Large intestine (tissue), 12 donors: ENCODE measurements around the gene RIOK2. TPM values are rescaled to one million over a fixed set of nuclear protein-coding genes. Genes with fewer than 3 reads are reported as not detected.

Experiments used
- DNase-seq, 2 donors: peaks; one replicate each; pipeline versions ENCODE4 v3.0.0 to v3.0.0-alpha.2; 2013
- H3K27ac ChIP-seq: one replicate; pipeline ENCODE4 v1.5.1; 2013; ENCODE audit warnings: low read length
- H3K27me3 ChIP-seq: 2 replicates; pipeline ENCODE4 v1.6.1; 2013; ENCODE audit warnings: low read length; ENCODE audit not compliant: control insufficient read depth, insufficient read depth
- H3K36me3 ChIP-seq: 2 replicates; pipeline ENCODE4 v1.6.1; 2013; ENCODE audit warnings: low read length; ENCODE audit not compliant: control insufficient read depth, insufficient read depth
- H3K4me1 ChIP-seq: one replicate; pipeline ENCODE4 v1.6.1; 2013; ENCODE audit warnings: low read length; ENCODE audit not compliant: control insufficient read depth, insufficient read depth
- H3K4me3 ChIP-seq: one replicate; pipeline ENCODE4 v1.5.1; 2013; ENCODE audit warnings: low read length
- H3K9me3 ChIP-seq: one replicate; pipeline ENCODE4 v1.6.1; 2013; ENCODE audit warnings: mild to moderate bottlenecking, low read depth, low read length, moderate library complexity; ENCODE audit not compliant: control insufficient read depth
- WGBS: methylation state at CpG from one replicate; pipeline ENCODE4 v1.1.5; 2013; ENCODE audit warnings: low lambda C conversion rate; ENCODE audit not compliant: insufficient coverage; 5-methylcytosine and 5-hydroxymethylcytosine counted together
- long read RNA-seq, 11 donors: transcript quantifications; one replicate each; lab custom pipeline, GENCODE V29; 2026
- polyA plus RNA-seq: library from polyadenylated mRNA; unstranded; fragments of 120-200 nt; gene quantifications from one replicate; pipeline ENCODE4 v1.2.1, GENCODE V29; 2013

Gene RIOK2
- polyA plus RNA-seq: 33.4 TPM
- long read RNA-seq, donor 1, partial matches to known transcripts: 5 of 8 reads
- long read RNA-seq, donor 1, other reads (novel, unspliced or antisense): 0 of 8 reads
- long read RNA-seq, donor 2, transcript RIOK2-201 (10 exons, 3,922 nt): major isoform, 8 of 9 reads
- long read RNA-seq, donor 2, partial matches to known transcripts: 0 of 9 reads
- long read RNA-seq, donor 2, other reads (novel, unspliced or antisense): 0 of 9 reads
- long read RNA-seq, donor 3, transcript RIOK2-201 (10 exons, 3,922 nt): major isoform, 14 of 25 reads
- long read RNA-seq, donor 3, partial matches to known transcripts: 8 of 25 reads
- long read RNA-seq, donor 3, other reads (novel, unspliced or antisense): 0 of 25 reads
- long read RNA-seq, donor 4: 0 reads
- long read RNA-seq, donor 5, transcript RIOK2-201 (10 exons, 3,922 nt): major isoform, 6 of 6 reads
- long read RNA-seq, donor 5, partial matches to known transcripts: 0 of 6 reads
- long read RNA-seq, donor 5, other reads (novel, unspliced or antisense): 0 of 6 reads
- long read RNA-seq, donor 6, transcript RIOK2-201 (10 exons, 3,922 nt): major isoform, 6 of 20 reads
- long read RNA-seq, donor 6, transcript RIOK2-202 (8 exons, 2,149 nt): major isoform, 6 of 20 reads
- long read RNA-seq, donor 6, partial matches to known transcripts: 7 of 20 reads
- long read RNA-seq, donor 6, other reads (novel, unspliced or antisense): 0 of 20 reads
- long read RNA-seq, donor 7, transcript RIOK2-201 (10 exons, 3,922 nt): major isoform, 6 of 8 reads
- long read RNA-seq, donor 7, partial matches to known transcripts: 0 of 8 reads
- long read RNA-seq, donor 7, other reads (novel, unspliced or antisense): 0 of 8 reads
- long read RNA-seq, donor 8, transcript RIOK2-201 (10 exons, 3,922 nt): major isoform, 8 of 18 reads
- long read RNA-seq, donor 8, partial matches to known transcripts: 7 of 18 reads
- long read RNA-seq, donor 8, other reads (novel, unspliced or antisense): 0 of 18 reads
- long read RNA-seq, donor 9, transcript RIOK2-202 (8 exons, 2,149 nt): major isoform, 9 of 19 reads
- long read RNA-seq, donor 9, partial matches to known transcripts: 6 of 19 reads
- long read RNA-seq, donor 9, other reads (novel, unspliced or antisense): 0 of 19 reads
- long read RNA-seq, donor 10, transcript RIOK2-201 (10 exons, 3,922 nt): major isoform, 11 of 24 reads
- long read RNA-seq, donor 10, transcript RIOK2-202 (8 exons, 2,149 nt): minor isoform, 5 of 24 reads
- long read RNA-seq, donor 10, partial matches to known transcripts: 6 of 24 reads
- long read RNA-seq, donor 10, other reads (novel, unspliced or antisense): 0 of 24 reads
- long read RNA-seq, donor 11, transcript RIOK2-201 (10 exons, 3,922 nt): major isoform, 7 of 7 reads
- long read RNA-seq, donor 11, partial matches to known transcripts: 0 of 7 reads
- long read RNA-seq, donor 11, other reads (novel, unspliced or antisense): 0 of 7 reads

DNA sequence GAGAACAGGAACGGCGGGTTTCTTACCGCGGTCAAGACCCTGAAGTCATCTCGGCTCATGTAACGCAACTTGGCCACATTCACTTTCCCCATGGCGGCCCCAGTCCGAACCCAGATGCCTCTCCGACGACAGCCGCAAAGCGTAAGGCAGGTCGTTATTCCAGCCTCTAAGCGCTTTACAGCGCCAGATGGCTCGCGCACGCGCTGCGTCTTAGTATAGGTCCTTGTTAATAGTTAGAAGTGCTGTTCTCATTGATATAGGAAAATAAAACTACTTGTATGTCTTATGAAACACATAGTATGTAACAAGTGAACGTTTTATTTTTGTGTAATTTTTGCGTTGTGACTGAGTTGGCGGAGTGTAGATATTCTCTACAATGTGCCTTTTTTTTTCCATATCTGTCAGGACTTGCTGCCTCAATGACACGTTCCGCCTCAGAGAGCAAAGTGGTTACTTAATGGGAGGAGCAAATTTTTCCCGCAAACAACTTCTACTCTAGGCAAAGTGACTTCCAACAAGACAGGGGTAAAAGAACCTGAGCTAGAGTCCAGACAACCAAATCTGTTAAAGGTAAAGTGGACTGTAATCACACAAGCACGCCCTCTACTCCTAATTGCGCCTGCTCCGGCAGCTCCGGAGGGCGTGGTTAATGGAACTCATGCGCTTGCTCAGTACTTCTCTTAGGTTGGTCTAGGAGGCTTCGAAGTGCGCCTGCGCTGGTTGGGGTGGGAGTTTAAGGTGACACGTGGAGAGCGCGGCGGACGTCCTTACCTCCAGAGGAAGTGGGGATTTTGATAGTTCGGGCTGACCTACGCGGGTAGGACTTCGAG lies at the start of gene RIOK2:
Gene RIOK2, minus strand, starts transcription at position 148 of the 830 bp plus-strand sequence. Its CDS starts 56 bp downstream, at position 92.
- DNase-seq: peak; percentile 94 to 99
- peaks cover 11% of the 10 kb centered on the region for H3K36me3 ChIP-seq
- H3K9me3 ChIP-seq: peaks cover 2% of the 10 kb centered on the region
- H3K27ac ChIP-seq: peak within 1 kb of the TSS; percentile 87
- H3K27me3 ChIP-seq: no peaks in the 10 kb centered on the region
- WGBS: 5% methylated on average over 4 of the region's 44 CpGs
- H3K4me1 ChIP-seq: peaks cover 16% of the 10 kb centered on the region
- H3K4me3 ChIP-seq: peak within 1 kb of the TSS; percentile 84

DNA sequence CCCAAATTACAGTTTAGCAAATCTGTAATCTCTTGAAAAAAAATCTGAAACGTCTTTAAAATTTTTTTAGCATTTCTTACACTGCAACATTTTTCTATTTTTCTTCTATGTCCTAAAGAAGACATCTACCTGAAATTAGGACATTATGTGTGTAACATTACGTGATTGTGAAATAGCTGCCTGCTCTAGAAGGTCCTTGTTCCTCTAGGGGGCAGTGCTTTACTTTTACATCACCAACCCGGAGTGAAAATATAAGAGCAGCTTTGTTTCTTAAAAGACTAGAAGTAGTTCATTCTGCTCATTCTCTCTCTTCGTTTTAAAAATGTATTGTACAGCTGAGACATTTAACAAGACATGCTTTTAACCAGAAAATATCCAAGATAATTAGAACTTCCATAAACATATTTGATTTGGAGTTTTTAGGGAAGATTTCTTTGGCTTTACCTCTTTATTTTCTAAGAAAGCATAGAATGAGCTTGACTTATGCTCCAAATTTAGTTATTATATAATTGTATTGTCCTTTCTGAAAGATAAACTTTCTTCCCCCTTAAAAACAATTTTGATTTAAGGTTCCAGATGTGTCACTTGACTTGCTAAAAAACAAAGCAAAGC lies 48.1 kb upstream of the RIOK2 start:
- Histone ChIP-seq H3K36me3 (no peaks in the 10 kb centered on the region), H3K9me3 (no peaks in the 10 kb centered on the region), H3K4me1 (no peaks in the 10 kb centered on the region), H3K27ac (no peak overlapping the region), H3K4me3 (no peak overlapping the region), H3K27me3 (no peaks in the 10 kb centered on the region)
- DNase-seq: peak; percentile 61 to 65
- WGBS: 7% methylated on average over 3 of the region's 4 CpGs

DNA sequence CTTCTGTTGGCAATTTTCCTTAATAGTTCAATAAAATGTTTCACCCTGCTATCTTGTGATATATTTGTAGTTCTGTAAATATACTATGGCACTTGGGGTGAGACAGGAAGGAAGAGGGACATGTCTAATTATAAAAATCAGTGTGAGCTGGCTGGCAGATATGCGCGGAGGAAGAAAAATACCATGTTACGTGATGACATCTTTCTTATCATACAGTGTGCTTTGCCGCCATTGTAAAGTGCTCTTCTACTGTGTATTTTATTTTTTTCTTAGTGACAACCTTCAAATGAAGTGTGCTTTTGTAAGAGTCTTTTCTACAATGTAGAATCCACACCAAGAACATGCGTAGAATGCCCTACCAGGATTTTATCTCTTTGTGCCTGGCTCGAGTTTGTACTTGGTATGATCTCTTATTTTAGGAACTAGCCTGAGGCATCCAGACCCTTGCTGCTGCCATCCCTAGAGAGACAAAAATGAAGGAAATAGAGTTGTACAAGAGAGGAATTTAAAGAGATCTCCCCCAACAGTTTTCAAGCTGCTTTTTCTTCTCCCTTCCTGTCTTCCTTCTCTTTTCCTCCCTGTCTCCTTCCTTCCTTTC lies 46.7 kb upstream of the RIOK2 start:
- no peak overlapping the region for H3K27ac ChIP-seq
- no peaks in the 10 kb centered on the region for H3K9me3 ChIP-seq
- H3K4me1 ChIP-seq: no peaks in the 10 kb centered on the region
- H3K27me3 ChIP-seq: no peaks in the 10 kb centered on the region
- no peak overlapping the region for H3K4me3 ChIP-seq
- DNase-seq: no peak
- no CpG with 5 or more reads among the region's 6 CpGs for WGBS
- no peaks in the 10 kb centered on the region for H3K36me3 ChIP-seq

GRCh38 chr5:97229196-97229595 lies 46.1 kb upstream of the RIOK2 start:
- Histone ChIP-seq H3K9me3 (no peaks in the 10 kb centered on the region), H3K27me3 (no peaks in the 10 kb centered on the region), H3K4me3 (no peak overlapping the region), H3K36me3 (no peaks in the 10 kb centered on the region), H3K27ac (no peak overlapping the region), H3K4me1 (peaks cover 3% of the 10 kb centered on the region)
- no peak for DNase-seq
- WGBS: 100% methylated on average over 1 of the region's 2 CpGs

DNA sequence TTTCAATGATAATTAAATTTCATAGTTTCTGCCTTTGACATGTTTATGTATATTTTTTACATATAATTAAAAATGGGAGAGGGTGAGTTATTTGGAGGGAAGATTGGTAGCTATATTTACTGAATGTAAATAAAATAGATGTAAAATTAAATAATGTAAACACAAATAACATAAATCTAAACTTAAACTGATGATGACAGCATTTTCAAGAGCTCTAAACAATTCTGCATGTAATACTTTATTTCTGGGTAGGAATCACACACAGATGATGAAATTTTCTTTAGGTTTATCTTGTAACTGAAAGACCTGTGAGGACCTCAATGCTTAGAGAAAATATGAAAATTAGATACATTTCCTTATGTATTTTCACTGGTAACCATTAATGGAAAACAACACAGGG lies 42.2 kb upstream of the RIOK2 start:
- no peak for DNase-seq
- no peaks in the 10 kb centered on the region for H3K36me3 ChIP-seq
- peaks cover 5% of the 10 kb centered on the region for H3K4me1 ChIP-seq
- no peaks in the 10 kb centered on the region for H3K27me3 ChIP-seq
- H3K4me3 ChIP-seq: no peak overlapping the region
- H3K27ac ChIP-seq: no peak overlapping the region
- H3K9me3 ChIP-seq: no peaks in the 10 kb centered on the region

DNA sequence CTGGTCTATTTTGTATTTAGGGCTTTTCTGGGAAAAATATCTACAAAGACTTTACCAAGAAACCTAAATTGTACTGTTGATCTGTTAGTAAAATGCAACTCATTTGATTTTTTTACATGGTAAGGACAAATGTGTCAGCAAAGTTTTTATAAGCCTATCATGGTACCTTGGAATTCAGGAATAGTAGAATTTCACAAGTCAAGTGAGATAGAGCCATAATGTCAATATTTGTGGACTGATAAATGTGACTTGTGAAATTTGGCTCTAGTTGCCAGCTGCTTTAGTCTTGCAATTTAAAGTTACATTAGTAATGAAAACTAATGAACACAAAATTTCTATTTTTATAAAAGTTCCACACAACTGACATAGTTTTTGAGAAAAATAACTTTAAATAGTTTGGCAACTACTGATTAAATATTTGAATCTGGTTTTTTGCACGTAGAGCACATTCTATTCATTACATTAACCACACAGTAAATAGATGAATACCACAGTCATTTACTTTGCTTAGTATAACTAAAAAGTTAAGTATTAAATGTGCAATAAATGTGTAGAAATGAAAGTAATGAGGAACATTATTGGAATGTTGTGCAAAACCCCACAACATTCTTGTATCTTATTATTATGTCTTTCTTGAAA lies 41.2 kb upstream of the RIOK2 start:
- Histone ChIP-seq H3K4me1 (peaks cover 5% of the 10 kb centered on the region), H3K27ac (no peak overlapping the region), H3K27me3 (no peaks in the 10 kb centered on the region), H3K4me3 (no peak overlapping the region), H3K36me3 (no peaks in the 10 kb centered on the region), H3K9me3 (no peaks in the 10 kb centered on the region)
- no peak for DNase-seq
- WGBS: no CpG with 5 or more reads among the region's 1 CpG

DNA sequence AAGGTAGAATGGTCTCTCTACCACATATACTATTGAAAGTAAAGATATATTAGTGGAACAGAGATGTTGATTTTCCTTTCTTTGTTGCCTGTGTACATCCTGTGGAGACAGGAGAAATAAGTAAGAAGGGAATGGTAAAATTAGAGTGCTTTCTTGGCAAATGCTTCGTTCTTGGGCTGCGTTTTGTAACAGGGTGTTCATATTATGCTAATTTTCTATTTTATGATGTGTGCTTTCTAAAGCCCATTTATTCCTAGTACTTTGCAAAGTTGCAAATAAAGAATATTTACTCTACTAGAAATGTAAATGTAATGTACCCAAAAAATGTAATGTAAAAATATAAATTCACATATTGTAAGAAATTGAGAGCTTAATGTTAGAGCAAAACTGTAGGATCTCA lies 40.5 kb upstream of the RIOK2 start:
- H3K27ac ChIP-seq: no peak overlapping the region
- no peak overlapping the region for H3K4me3 ChIP-seq
- H3K36me3 ChIP-seq: no peaks in the 10 kb centered on the region
- DNase-seq: no peak
- 93% methylated on average over 2 of the region's 2 CpGs for WGBS
- H3K9me3 ChIP-seq: no peaks in the 10 kb centered on the region
- H3K27me3 ChIP-seq: no peaks in the 10 kb centered on the region
- peaks cover 5% of the 10 kb centered on the region for H3K4me1 ChIP-seq

GRCh38 chr5:97209343-97209742 lies 26.3 kb upstream of the RIOK2 start:
- DNase-seq: no peak
- Histone ChIP-seq H3K27me3 (no peaks in the 10 kb centered on the region), H3K9me3 (no peaks in the 10 kb centered on the region), H3K27ac (no peak overlapping the region), H3K36me3 (no peaks in the 10 kb centered on the region), H3K4me3 (no peak overlapping the region), H3K4me1 (no peaks in the 10 kb centered on the region)
- WGBS: 100% methylated on average over 1 of the region's 2 CpGs
